Subcutaneous abdominal adipose tissue (tissue), 5 donors: ENCODE results near the gene HS6ST3.

ENCODE experiments used
- H3K27ac ChIP-seq: one replicate; pipeline ENCODE4 v1.7.0; 2013; ENCODE audit warnings: low read depth, mild to moderate bottlenecking, inconsistent platforms, low read length, moderate library complexity
- H3K27me3 ChIP-seq, 5 donors: one replicate each; pipeline ENCODE4 v1.7.0; 2013; ENCODE audit warnings: low read length in 5 of 5, inconsistent platforms in 1 of 5; ENCODE audit not compliant: control insufficient read depth in 5 of 5, insufficient read depth in 4 of 5
- H3K36me3 ChIP-seq, 5 donors: one replicate each; pipeline ENCODE4 v1.7.0; 2013; ENCODE audit warnings: low read length in 5 of 5; ENCODE audit not compliant: control insufficient read depth in 5 of 5, insufficient read depth in 5 of 5
- H3K4me1 ChIP-seq, 5 donors: one replicate each; pipeline ENCODE4 v1.7.0; 2013; ENCODE audit warnings: low read length in 5 of 5, mild to moderate bottlenecking in 3 of 5, moderate library complexity in 1 of 5; ENCODE audit not compliant: control insufficient read depth in 5 of 5, insufficient read depth in 5 of 5
- H3K4me3 ChIP-seq, 5 donors: one replicate each; pipeline ENCODE4 v1.7.0; 2013; ENCODE audit warnings: low read length in 5 of 5, low read depth in 1 of 5
- H3K9ac ChIP-seq, 5 donors: one replicate each; pipeline ENCODE4 v1.7.0; 2013; ENCODE audit warnings: low read length in 5 of 5, mild to moderate bottlenecking in 4 of 5, moderate library complexity in 3 of 5
- H3K9me3 ChIP-seq, 5 donors: one replicate each; pipeline ENCODE4 v1.7.0; 2013; ENCODE audit warnings: low read length in 5 of 5; ENCODE audit not compliant: control insufficient read depth in 5 of 5
- donor health status: healthy.
- donor health status: healthy.
- donor health status: healthy.
- donor health status: healthy.
- donor health status: healthy.

The HS6ST3 gene

DNA sequence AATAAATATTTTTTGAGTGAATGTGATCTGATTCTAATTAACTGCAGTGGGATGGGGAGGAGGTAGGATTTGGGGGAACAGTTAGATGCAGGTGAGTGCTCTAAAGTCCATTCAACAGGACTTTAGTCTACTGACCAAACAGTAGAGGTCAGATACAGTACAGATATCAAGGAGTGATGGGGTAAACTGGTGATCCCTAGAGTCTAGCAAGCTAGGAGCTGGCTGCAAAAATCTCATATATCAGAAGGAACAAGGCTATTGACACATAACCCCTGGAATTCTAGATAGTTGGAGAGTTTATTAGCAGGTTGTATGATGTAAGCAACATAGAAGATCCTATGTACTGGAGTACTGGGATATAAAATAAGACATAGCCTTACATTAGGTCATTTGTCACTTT is 131.6 kb downstream of the HS6ST3 start:
- H3K27ac ChIP-seq = no peak overlapping the region
- H3K9me3 ChIP-seq = no peaks in the 10 kb centered on the region
- H3K27me3 ChIP-seq = no peaks in the 10 kb centered on the region
- H3K4me1 ChIP-seq = no peaks in the 10 kb centered on the region
- H3K4me3 ChIP-seq = no peak overlapping the region
- H3K36me3 ChIP-seq = no peaks in the 10 kb centered on the region
- no peak overlapping the region for H3K9ac ChIP-seq

DNA sequence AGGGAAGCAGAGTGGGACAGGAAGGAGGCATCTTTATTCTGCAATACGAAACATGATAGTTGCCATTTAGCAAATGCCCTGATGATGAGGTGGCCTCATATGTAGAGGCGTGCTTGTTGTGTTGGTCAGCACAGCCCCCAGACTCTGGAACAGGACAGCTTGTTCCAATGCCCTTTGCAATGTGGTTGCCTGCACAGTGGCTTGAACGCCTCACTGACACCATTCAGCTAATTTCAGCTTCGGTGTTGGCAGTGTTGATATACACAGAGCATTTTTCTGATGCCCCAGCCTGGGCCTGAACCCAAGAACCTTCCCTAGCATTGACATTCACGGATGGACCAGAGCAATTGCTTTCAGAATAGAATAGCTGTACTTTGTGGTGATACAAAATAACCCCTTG is 133.3 kb downstream of the HS6ST3 start:
- Histone ChIP-seq H3K27ac (no peak overlapping the region), H3K27me3 (no peaks in the 10 kb centered on the region), H3K4me1 (no peaks in the 10 kb centered on the region), H3K4me3 (no peak overlapping the region), H3K9me3 (no peaks in the 10 kb centered on the region), H3K9ac (no peak overlapping the region), H3K36me3 (no peaks in the 10 kb centered on the region)

DNA sequence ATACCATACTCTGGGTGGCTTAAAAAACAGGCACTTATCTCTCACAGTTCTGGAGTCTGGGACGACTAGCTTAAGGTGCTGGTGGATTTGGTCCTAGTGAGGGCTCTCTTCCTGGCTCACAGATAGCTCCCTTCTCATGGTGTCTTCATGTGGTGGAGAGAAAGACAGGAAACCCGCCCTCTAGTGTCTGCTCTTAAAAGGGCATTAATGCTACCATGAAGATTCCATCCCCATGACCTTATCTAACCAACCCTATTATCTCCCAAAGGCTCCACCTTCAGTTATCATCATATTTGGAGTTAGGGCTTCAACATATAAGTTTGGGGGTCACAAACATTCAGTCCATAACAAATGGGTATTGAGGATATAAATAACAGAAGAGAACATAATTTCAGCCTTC is 139.4 kb downstream of the HS6ST3 start:
- H3K4me1 ChIP-seq = no peaks in the 10 kb centered on the region
- no peak overlapping the region for H3K27ac ChIP-seq
- H3K9me3 ChIP-seq = no peaks in the 10 kb centered on the region
- H3K9ac ChIP-seq = no peak overlapping the region
- no peaks in the 10 kb centered on the region for H3K36me3 ChIP-seq
- no peak overlapping the region for H3K4me3 ChIP-seq
- no peaks in the 10 kb centered on the region for H3K27me3 ChIP-seq

DNA sequence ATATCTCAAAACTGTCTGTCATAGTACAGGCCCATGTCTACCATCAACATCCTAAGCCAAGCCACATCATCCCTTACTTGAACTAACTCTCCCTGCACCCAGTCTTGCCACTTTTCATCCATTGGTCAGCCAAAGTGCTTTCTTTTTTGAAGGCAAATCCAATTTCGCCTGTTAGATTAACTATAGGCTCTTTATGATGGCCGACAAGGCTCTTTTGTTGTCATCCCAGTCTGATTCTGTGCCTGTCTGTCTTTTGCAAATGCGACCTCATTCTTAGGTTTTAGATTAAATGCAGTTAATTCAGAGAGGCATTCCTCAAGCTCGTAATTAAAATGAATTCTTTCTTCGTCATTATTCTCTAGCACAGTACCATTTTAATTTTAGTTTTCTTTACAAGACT is 148.3 kb downstream of the HS6ST3 start:
- no peak overlapping the region for H3K4me3 ChIP-seq
- H3K27me3 ChIP-seq = no peaks in the 10 kb centered on the region
- no peak overlapping the region for H3K9ac ChIP-seq
- H3K9me3 ChIP-seq = no peaks in the 10 kb centered on the region
- no peaks in the 10 kb centered on the region for H3K4me1 ChIP-seq
- no peaks in the 10 kb centered on the region for H3K36me3 ChIP-seq
- H3K27ac ChIP-seq = no peak overlapping the region

DNA sequence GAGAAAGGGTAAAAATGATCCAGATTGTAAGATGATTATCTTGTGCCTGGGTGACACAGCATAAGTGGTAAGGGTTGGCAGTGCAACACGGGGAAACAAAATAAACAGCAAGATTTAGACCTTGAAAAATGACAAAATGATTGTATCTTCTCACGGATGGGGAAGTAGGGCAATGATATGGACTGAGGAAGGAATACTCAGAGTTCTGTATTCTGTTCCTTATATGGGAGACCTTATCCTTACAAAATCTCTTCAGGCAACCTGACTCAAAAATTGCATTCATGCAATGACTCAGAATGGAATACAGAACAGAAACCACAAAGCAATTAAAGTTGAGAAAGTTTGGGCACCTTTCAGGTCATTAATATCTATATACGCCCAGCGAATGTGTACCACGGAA is 149.0 kb downstream of the HS6ST3 start:
- Histone ChIP-seq H3K4me1 (no peaks in the 10 kb centered on the region), H3K36me3 (no peaks in the 10 kb centered on the region), H3K9ac (no peak overlapping the region), H3K4me3 (no peak overlapping the region), H3K9me3 (no peaks in the 10 kb centered on the region), H3K27ac (no peak overlapping the region), H3K27me3 (no peaks in the 10 kb centered on the region)

DNA sequence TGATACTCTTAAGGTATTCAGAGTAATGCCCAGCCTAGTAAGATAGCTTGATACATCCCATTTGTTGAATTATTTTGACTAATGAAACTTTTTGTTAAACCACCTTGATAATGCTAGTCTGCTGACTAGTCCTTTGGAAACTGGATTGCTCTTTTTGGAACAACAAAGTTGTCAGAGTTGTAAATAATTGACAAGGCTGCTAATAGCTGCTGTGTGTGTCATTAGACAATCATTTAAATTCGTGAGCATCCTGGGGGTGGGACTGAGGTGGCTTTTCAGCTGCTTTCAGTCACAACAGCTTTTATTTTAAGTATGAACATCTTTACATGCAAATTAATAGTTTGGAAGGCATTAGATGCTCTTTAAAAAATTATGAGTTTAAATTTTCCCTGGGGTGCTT is 153.5 kb downstream of the HS6ST3 start:
- no peaks in the 10 kb centered on the region for H3K27me3 ChIP-seq
- H3K36me3 ChIP-seq = no peaks in the 10 kb centered on the region
- no peaks in the 10 kb centered on the region for H3K9me3 ChIP-seq
- no peak overlapping the region for H3K4me3 ChIP-seq
- no peak overlapping the region for H3K27ac ChIP-seq
- no peak overlapping the region for H3K9ac ChIP-seq
- H3K4me1 ChIP-seq = no peaks in the 10 kb centered on the region

DNA sequence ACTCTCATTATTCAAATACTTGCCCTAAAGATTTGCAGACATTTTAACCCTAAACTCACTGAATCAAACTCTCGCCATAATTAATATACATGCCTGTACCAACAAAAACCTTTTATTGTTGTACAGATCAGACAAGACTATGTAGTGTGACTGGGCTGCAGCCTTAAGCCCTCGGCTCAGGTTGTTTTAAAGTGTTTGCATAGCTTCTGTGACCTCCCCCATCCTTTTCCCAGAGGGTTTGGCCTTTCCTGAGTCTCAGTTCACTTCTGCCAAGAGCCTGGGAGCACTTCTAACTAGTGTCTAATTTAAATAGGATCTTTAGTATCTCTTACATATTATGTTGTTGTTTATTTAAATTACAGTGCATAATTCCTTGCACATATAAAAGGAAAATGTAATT is 158.2 kb downstream of the HS6ST3 start:
- no peak overlapping the region for H3K27ac ChIP-seq
- H3K4me1 ChIP-seq = no peaks in the 10 kb centered on the region
- H3K9me3 ChIP-seq = peaks cover 0 to 3% (median 0%) of the 10 kb centered on the region in 5 donors
- no peaks in the 10 kb centered on the region for H3K36me3 ChIP-seq
- H3K4me3 ChIP-seq = no peak overlapping the region
- no peak overlapping the region for H3K9ac ChIP-seq
- H3K27me3 ChIP-seq = no peaks in the 10 kb centered on the region

DNA sequence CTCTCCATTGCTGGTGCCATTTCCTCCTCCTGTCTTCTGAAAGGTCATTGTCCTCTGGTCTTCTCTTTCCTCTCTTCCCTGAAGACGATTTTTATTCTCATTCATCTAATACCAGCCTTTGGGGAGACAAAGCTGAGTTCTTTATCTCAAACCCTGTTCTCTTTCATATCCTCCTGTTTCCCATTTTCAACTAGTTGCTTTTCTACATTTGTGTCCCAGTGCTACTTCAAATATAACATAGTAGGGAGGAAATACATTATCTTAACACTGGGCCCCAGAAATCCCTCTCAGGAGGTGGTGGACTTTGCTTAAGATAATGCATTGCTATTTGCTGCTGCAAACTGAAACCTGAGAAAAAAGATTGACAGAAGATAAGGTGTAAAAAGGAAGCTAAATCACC is 159.1 kb downstream of the HS6ST3 start:
- H3K27me3 ChIP-seq = no peaks in the 10 kb centered on the region
- H3K9me3 ChIP-seq = peaks cover 0 to 3% (median 0%) of the 10 kb centered on the region in 5 donors
- H3K9ac ChIP-seq = no peak overlapping the region
- no peaks in the 10 kb centered on the region for H3K36me3 ChIP-seq
- no peak overlapping the region for H3K27ac ChIP-seq
- H3K4me3 ChIP-seq = no peak overlapping the region
- H3K4me1 ChIP-seq = no peaks in the 10 kb centered on the region

DNA sequence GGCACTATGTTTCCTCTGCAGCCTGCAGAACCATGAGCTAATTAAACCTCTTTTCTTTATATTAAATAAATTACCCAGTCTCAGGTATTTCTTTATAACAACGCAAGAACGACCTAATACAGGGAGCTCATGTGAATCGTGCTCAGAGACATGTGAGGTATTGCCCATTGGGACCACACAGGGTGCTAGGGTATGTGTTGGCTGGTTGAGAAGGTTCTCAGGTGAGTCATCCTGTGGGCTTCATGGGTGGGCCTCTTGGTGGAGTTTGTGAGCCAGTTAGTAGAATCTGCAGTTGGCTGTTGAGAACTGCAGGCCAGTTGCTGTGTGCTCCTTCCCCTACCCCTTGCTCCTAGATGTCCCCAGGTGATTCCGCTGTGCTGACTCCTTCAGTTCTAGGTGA is 163.0 kb downstream of the HS6ST3 start:
- no peak overlapping the region for H3K9ac ChIP-seq
- H3K4me1 ChIP-seq = no peaks in the 10 kb centered on the region
- H3K9me3 ChIP-seq = peaks cover 0 to 3% (median 0%) of the 10 kb centered on the region in 5 donors
- H3K36me3 ChIP-seq = no peaks in the 10 kb centered on the region
- no peak overlapping the region for H3K4me3 ChIP-seq
- H3K27ac ChIP-seq = no peak overlapping the region
- no peaks in the 10 kb centered on the region for H3K27me3 ChIP-seq

DNA sequence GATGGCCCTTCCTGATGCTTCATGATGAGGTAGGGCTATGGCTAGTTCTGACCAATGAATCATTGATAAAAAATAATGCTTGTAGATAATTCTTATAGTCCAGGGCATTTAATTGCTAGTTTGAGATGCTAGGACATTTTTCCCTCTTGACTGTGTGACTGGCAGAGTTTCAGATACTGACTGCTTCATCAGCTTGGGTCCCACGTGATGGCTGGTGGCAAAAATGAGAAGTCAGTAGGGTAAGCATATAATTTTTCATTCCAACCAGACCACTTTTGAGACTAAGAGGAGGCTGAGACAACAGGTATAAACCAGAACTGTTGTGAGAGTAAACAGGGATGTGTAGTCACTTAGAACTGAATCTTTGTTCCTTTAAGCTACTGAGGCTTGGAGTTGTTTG is 183.3 kb downstream of the HS6ST3 start:
- Histone ChIP-seq H3K27me3 (no peaks in the 10 kb centered on the region), H3K4me3 (no peak overlapping the region), H3K4me1 (no peaks in the 10 kb centered on the region), H3K27ac (no peak overlapping the region), H3K36me3 (no peaks in the 10 kb centered on the region), H3K9me3 (peaks cover 0 to 2% (median 0%) of the 10 kb centered on the region in 5 donors), H3K9ac (no peak overlapping the region)

DNA sequence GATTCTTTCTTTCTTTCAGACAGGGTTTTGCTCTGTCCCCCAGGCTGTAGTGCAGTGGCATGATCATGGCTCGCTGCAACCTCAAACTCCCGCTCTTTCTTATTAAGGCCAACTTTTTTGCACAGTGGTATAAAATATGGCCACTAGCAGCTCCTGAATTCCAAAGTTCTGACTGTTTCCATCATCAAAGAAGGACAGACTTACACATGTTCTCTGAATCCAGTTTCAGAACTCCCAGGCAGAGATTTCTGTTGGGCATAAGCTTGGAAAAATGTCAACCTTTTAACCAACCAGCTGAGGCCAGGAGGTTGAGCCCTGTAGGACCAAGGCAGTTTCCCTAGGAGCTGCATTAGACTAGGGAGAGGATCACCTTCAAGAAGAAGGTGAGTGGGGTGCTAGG is 184.1 kb downstream of the HS6ST3 start:
- Histone ChIP-seq H3K27ac (no peak overlapping the region), H3K27me3 (no peaks in the 10 kb centered on the region), H3K4me1 (no peaks in the 10 kb centered on the region), H3K9me3 (peaks cover 0 to 2% (median 0%) of the 10 kb centered on the region in 5 donors), H3K36me3 (no peaks in the 10 kb centered on the region), H3K4me3 (no peak overlapping the region), H3K9ac (no peak overlapping the region)
